GM12801 (cell line): ENCODE measurements around the gene PRSS12.

Source experiments
- TF ChIP-seq, protein P1 (sequence below): IDR thresholded peaks from one replicate; pipeline ENCODE4 v1.5.1; 2011; ENCODE audit warnings: control low read depth; ENCODE audit not compliant: insufficient read length; ENCODE audit errors: extremely low read depth

Gene PRSS12

GRCh38 chr4:118343501-118343900 is 9.3 kb downstream of the PRSS12 start:
- TF ChIP-seq, protein P1, sequence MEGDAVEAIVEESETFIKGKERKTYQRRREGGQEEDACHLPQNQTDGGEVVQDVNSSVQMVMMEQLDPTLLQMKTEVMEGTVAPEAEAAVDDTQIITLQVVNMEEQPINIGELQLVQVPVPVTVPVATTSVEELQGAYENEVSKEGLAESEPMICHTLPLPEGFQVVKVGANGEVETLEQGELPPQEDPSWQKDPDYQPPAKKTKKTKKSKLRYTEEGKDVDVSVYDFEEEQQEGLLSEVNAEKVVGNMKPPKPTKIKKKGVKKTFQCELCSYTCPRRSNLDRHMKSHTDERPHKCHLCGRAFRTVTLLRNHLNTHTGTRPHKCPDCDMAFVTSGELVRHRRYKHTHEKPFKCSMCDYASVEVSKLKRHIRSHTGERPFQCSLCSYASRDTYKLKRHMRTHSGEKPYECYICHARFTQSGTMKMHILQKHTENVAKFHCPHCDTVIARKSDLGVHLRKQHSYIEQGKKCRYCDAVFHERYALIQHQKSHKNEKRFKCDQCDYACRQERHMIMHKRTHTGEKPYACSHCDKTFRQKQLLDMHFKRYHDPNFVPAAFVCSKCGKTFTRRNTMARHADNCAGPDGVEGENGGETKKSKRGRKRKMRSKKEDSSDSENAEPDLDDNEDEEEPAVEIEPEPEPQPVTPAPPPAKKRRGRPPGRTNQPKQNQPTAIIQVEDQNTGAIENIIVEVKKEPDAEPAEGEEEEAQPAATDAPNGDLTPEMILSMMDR, result no peak

- TF ChIP-seq, protein P1, result no peak
Observed at GRCh38 chr4:118340109-118340508, 12.7 kb downstream of the PRSS12 start.

DNA sequence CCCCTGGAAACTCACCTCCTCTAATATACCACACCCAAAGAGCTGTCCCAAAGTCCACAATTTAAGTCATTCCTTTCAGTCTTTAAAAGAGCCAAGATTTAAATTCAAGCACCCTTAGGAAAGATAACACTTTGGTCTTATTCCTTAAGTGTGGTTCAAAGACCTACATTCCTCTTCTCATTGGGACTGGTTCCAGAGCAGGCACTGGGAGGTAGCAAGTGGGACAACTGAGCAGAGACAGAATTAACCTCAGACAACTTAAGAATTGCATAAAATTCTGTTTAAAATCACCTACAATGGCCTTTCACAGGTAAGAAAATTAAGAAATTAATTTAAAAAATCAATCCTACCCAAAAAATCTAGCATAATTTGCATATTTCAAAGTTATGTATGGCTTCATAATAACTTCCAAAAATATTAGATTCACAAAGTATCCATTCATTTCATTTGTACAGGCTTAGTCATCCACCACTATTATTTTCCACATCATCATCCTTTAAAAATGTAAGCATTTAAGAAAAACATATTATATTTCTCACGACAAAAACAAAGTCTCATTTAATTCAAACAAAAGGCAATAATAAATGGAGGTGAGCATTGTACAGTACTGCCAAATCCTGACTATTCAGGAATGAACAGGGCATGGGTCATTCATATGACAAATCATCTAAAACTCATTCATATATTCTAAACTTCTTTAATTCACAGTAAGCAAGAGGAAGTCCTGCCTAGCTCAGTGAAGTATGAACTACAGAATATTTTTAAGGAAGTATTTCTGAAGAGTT is 13.6 kb downstream of the PRSS12 start:
- TF ChIP-seq, protein P1, result no peak

GRCh38 chr4:118338518-118338917 is 14.3 kb downstream of the PRSS12 start:
- TF ChIP-seq, protein P1, result no peak

GRCh38 chr4:118337954-118338353 is 14.8 kb downstream of the PRSS12 start:
- TF ChIP-seq, protein P1, result no peak

DNA sequence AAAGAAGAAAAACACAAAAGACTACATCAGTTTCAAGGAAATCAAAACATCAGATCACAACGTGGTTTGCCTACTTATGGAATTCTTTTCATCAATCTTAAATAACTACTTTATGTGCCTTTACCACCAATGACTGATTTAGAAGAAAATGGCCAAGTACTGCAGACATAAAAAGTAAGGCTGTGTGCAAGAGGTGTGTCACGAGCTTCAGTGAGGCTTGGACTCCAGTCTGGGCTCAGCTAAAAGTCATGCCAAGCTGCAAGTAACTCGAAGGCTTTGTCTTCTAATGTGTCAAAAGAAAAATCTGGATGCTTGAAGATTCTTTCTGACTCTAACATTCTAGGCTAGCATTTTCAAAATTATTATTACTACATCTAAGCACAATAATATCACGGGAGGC is 17.0 kb downstream of the PRSS12 start:
- TF ChIP-seq, protein P1, result no peak

- TF ChIP-seq, protein P1, result no peak
Observed at GRCh38 chr4:118335324-118335723, 17.5 kb downstream of the PRSS12 start.
